HUES48 (cell line): Measurements from ENCODE around the gene PELI1.
A peak's percentile ranks its signal among the peaks of the same experiment; 100 is the strongest.

Experiments used
- H3K27ac ChIP-seq: one replicate; pipeline ENCODE4 v1.7.0; 2013; ENCODE audit warnings: low read depth, low read length, inconsistent platforms
- H3K27me3 ChIP-seq: 2 replicates; pipeline ENCODE4 v1.6.1; 2013; ENCODE audit warnings: mild to moderate bottlenecking, low read length; ENCODE audit not compliant: control insufficient read depth, insufficient read depth
- H3K36me3 ChIP-seq: 2 replicates; pipeline ENCODE4 v1.6.1; 2013; ENCODE audit warnings: low read length; ENCODE audit not compliant: control insufficient read depth, insufficient read depth
- H3K4me1 ChIP-seq: 2 replicates; pipeline ENCODE4 v1.6.1; 2013; ENCODE audit warnings: mild to moderate bottlenecking, low read length; ENCODE audit not compliant: control insufficient read depth, insufficient read depth
- H3K4me3 ChIP-seq: 2 replicates; pipeline ENCODE4 v1.5.1; 2013; ENCODE audit warnings: mild to moderate bottlenecking, low read depth, low read length
- H3K9ac ChIP-seq: 2 replicates; pipeline ENCODE4 v1.6.1; 2013; ENCODE audit warnings: mild to moderate bottlenecking, low read depth, low read length, moderate library complexity
- H3K9me3 ChIP-seq: 2 replicates; pipeline ENCODE4 v1.6.1; 2013; ENCODE audit warnings: low read length; ENCODE audit not compliant: control insufficient read depth, insufficient read depth

Gene PELI1

GRCh38 chr2:64123740-64124139 lies 20.5 kb downstream of the PELI1 start:
- H3K27ac ChIP-seq: no peak overlapping the region
- H3K9ac ChIP-seq: no peak overlapping the region
- peaks cover 36% of the 10 kb centered on the region for H3K4me1 ChIP-seq
- peaks cover 6% of the 10 kb centered on the region; the same call in 1 of the 2 replicates for H3K36me3 ChIP-seq
- no peak overlapping the region for H3K4me3 ChIP-seq
- no peaks in the 10 kb centered on the region for H3K27me3 ChIP-seq
- no peaks in the 10 kb centered on the region for H3K9me3 ChIP-seq

GRCh38 chr2:64122358-64122757 lies 21.9 kb downstream of the PELI1 start:
- Histone ChIP-seq H3K27me3 (no peaks in the 10 kb centered on the region), H3K27ac (no peak overlapping the region), H3K9me3 (no peaks in the 10 kb centered on the region), H3K9ac (no peak overlapping the region), H3K4me3 (no peak overlapping the region), H3K36me3 (peaks cover 6% of the 10 kb centered on the region; the same call in 1 of the 2 replicates), H3K4me1 (peaks cover 23% of the 10 kb centered on the region)

GRCh38 chr2:64120928-64121327 lies 23.3 kb downstream of the PELI1 start:
- Histone ChIP-seq H3K4me3 (no peak overlapping the region), H3K27me3 (no peaks in the 10 kb centered on the region), H3K36me3 (peaks cover 6% of the 10 kb centered on the region; the same call in 1 of the 2 replicates), H3K9ac (no peak overlapping the region), H3K9me3 (no peaks in the 10 kb centered on the region), H3K27ac (no peak overlapping the region), H3K4me1 (peaks cover 34% of the 10 kb centered on the region)

DNA sequence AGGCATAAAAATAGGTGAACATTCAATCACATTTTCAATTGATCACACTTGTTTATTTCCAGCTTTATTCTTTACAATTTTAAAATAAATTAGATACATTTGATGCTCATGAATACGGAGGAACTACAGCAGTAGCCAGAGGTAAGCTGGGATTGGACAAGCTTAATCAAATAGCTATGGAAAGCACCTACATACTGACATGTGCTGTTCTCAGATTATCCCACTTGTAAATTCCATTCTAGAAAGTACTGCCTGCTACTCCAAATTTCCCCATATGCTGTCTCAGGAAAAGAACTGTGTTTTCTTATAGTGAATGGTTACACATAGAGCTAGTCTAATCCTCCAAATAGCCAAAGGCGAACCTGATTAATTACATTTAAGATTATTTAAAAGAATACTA lies 24.2 kb downstream of the PELI1 start:
- no peaks in the 10 kb centered on the region for H3K27me3 ChIP-seq
- peaks cover 6% of the 10 kb centered on the region; the same call in 1 of the 2 replicates for H3K36me3 ChIP-seq
- peaks cover 43% of the 10 kb centered on the region for H3K4me1 ChIP-seq
- no peak overlapping the region for H3K4me3 ChIP-seq
- no peak overlapping the region for H3K9ac ChIP-seq
- H3K27ac ChIP-seq: no peak overlapping the region
- no peaks in the 10 kb centered on the region for H3K9me3 ChIP-seq

DNA sequence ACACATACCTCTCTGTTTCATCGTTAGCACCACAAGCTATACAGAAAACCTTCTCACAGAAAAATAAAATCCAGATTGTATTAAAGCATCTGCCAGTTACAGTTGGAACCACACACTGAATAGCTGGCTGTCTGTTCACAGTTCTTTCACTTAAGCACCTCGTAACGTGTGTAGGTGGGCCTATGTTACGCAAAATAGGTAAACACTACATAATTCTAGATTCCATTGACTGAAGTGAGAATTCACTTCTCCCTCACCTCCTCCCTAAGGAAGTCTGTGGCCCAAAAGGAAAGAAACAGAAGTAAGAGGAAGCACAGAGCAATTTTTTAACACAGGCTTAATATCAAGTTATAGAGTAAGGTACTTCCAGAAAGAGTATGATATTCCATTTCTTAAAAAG lies 24.9 kb downstream of the PELI1 start:
- Histone ChIP-seq H3K27ac (peak overlapping the region; percentile 32), H3K9me3 (no peaks in the 10 kb centered on the region), H3K36me3 (peaks cover 6% of the 10 kb centered on the region; the same call in 1 of the 2 replicates), H3K4me1 (peaks cover 47% of the 10 kb centered on the region), H3K27me3 (no peaks in the 10 kb centered on the region), H3K9ac (no peak overlapping the region), H3K4me3 (no peak overlapping the region)

- Histone ChIP-seq H3K27me3 (no peaks in the 10 kb centered on the region), H3K9ac (no peak overlapping the region), H3K36me3 (peaks cover 2% of the 10 kb centered on the region), H3K4me1 (peaks cover 53% of the 10 kb centered on the region), H3K4me3 (no peak overlapping the region), H3K27ac (no peak overlapping the region), H3K9me3 (no peaks in the 10 kb centered on the region)
Observed at GRCh38 chr2:64115808-64116598, 28.2 kb downstream of the PELI1 start.

DNA sequence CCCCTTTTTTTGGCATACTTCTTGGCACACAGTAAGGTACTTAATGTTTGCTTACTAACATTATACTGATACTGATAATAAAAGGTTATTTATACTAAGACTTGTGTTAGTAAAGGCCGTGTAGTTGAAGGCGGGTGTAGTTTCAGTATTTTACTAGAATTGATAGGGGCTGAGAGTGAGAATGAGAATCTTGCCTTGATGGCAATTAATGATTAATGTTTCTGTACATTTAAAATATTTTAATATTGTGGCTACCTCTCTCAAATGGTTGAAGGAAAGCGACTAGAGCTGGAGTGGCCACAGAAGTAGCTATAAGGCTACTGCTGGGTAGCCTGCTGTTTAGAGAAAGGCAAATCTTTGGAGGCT lies 29.3 kb downstream of the PELI1 start:
- Histone ChIP-seq H3K9me3 (no peaks in the 10 kb centered on the region), H3K4me1 (peaks cover 43% of the 10 kb centered on the region), H3K36me3 (no peaks in the 10 kb centered on the region; the same call in 1 of the 2 replicates), H3K27ac (no peak overlapping the region), H3K4me3 (no peak overlapping the region), H3K27me3 (no peaks in the 10 kb centered on the region), H3K9ac (no peak overlapping the region)

GRCh38 chr2:64114063-64114911 lies 29.9 kb downstream of the PELI1 start:
- H3K36me3 ChIP-seq: no peaks in the 10 kb centered on the region; the same call in 1 of the 2 replicates
- H3K4me1 ChIP-seq: peaks cover 37% of the 10 kb centered on the region
- H3K9ac ChIP-seq: no peak overlapping the region
- H3K4me3 ChIP-seq: no peak overlapping the region
- H3K27me3 ChIP-seq: no peaks in the 10 kb centered on the region
- H3K27ac ChIP-seq: peak overlapping the region; percentile 44
- H3K9me3 ChIP-seq: no peaks in the 10 kb centered on the region

DNA sequence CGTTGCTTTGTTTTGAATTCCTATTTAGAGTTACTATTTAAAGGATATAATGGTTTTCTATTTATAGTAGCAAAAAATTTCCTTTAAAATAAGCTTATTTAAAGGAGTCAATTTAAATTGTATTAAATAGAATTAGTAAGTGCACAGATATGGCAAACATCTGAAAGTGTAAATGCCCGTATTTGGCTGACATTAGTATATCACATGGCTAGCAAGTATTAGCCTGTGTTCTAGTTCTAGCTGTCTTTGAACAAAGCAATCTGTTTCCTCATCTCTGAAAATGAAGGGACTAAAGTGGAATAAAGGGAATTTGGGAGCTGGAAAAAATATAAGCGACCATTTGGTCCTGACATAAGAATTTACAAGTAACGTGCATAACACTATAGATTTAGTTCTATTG lies 32.2 kb downstream of the PELI1 start:
- Histone ChIP-seq H3K4me3 (no peak overlapping the region), H3K27ac (no peak overlapping the region), H3K9me3 (no peaks in the 10 kb centered on the region), H3K9ac (no peak overlapping the region), H3K36me3 (peaks cover 17% of the 10 kb centered on the region), H3K4me1 (peaks cover 30% of the 10 kb centered on the region), H3K27me3 (no peaks in the 10 kb centered on the region)

DNA sequence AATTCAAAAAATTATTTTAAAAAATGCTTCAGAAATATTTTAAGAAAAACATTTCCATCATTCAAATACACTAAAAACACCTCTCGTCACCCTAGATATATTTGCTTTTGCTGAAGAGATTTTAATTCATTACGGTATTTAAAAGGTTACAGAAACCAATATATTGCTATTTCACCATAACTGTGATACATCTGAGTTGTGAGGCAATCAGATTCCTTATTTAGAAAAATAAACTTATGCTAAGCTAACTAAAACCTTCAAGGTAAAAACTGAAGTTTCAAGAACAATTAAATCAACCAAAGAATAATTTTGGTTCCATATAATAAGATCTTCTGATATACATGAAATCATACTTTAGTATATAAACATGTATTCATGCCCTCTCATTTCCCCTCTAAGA lies 32.8 kb downstream of the PELI1 start:
- Histone ChIP-seq H3K27ac (no peak overlapping the region), H3K4me3 (no peak overlapping the region), H3K9me3 (no peaks in the 10 kb centered on the region), H3K9ac (no peak overlapping the region), H3K36me3 (peaks cover 23% of the 10 kb centered on the region), H3K27me3 (no peaks in the 10 kb centered on the region), H3K4me1 (peaks cover 25% of the 10 kb centered on the region)
